CD4-positive, alpha-beta T cell treated with Interleukin-2 at 100 ng/mL for 4 hours (primary cell): ENCODE data around the gene MLLT3.

Source experiments
- DNase-seq: peaks from one replicate; pipeline ENCODE4 v3.0.0-alpha.2; 2020; ENCODE audit warnings: low spot score

MLLT3 gene

GRCh38 chr9:20625003-20625349 lies 2.7 kb upstream of the MLLT3 start:
- DNase-seq: no peak

DNA sequence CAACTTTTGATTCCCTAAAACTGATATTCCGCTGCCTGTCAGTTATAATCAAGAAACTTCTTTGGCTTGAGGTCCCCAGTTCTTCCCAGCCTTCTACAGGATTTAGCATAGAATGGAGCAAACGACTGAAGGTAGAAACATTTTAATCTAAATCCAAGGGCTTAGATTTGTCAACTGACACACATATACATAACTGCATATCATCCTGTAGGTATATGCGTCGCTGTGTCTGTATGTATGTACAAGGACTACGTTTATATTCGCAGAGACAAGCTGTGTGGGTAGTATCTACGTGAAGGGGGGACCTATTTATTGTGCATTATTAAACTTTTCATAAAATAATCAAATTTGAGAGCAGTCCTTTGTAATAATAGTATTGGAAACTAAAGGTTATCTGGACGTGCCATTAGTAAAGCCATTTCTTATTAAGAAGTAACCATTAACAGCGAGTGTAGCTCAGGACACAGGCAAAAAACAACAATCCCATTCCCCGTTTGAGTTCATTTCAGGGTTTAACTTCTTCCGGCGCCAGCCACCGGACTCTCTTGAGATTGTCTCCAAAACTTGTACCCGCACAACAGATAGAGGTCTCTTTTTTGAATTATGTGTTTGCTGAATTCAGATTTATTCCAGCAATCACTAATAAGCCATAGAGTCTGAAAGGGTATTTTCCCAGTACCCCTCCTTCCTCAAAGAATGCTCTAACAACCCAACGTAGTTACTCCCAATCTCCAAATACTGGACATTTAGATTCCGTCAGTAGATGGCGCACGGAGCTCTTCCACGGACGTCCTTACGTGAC lies 2.1 kb upstream of the MLLT3 start:
- peak; percentile 61 for DNase-seq

DNA sequence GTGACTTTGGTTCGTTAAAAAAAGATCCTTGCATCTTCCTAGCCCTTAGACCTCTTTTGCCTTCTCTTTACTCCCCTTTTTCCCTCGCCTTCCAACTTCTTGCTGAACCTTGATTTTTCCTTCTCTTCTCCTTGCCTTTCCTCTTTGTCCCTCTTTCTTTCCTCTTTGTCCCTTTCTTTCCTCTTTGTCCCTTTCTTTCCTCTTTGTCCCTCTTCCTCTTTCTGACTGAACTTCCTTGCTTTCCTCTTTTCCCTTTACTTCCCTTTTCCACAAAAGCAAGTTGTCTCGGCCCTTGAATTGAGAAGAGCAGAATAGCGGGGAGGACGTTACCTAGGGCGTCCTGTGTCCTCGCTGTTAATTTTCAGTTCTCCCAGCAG lies 1.4 kb upstream of the MLLT3 start:
- no peak for DNase-seq

DNA sequence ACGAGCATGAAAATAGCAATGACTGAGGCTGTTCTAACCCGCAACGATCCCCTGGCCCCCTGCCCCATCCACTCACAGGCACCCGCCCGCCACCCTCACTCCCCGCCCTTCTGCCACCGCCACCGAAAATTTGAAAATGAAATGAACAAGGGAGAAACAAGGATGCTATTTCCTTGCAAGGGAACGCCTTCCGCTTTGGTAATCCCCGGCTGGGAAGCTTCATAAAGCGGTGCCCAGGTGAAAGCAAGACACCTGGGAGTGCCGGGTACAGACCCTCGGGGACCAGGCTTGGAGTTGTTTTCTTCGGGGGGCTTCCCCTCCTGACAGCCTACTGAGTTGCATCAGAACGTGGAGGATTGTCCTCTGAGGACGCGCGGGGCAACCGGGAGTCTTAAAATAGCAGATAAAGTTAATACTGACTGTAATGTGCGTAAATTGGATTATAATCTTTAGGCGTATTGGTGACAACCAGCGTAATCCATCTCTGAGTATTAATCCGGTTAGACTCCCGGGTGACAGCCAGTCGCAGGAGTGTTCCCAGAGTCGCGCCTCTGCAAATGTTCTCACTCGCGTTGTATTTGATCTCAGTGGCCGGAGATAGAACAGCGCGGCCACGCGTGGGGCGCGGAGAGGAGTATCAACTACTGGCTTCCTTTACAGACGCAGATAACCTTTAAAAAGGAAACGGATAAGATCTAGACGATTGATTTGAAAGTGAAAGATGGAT lies 885 bp upstream of the MLLT3 start:
- DNase-seq: peak; percentile 72

GRCh38 chr9:20621471-20622329 lies 599 bp downstream of the MLLT3 start:
- DNase-seq: peak; percentile 85

- peak; percentile 56 for DNase-seq
Measured at GRCh38 chr9:20620650-20621470, 1.4 kb downstream of the MLLT3 start.

GRCh38 chr9:20619487-20620200 lies 2.7 kb downstream of the MLLT3 start:
- DNase-seq: no peak

DNA sequence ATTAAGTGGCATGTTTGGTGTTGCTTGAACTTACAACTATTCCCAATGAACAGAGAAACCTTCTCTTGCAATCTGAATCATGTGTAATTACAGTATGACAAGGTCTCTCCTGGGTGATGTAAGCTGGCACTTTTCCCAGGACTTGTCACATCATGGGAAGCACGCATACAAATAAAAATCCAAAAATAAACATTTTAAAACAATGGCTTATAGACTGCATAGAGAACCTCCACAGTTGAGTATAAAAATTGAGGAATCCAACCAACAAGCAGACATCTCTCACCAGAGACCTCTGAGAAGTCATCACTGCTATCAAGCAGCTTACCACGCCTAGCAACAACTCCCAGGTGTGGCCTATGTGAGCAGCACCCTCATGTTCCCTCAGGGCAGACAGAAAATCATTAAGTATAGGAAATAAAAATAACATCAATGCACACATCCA lies 3.9 kb downstream of the MLLT3 start:
- peak; percentile 30 for DNase-seq

GRCh38 chr9:20616808-20617207 lies 5.5 kb downstream of the MLLT3 start:
- DNase-seq: no peak

DNA sequence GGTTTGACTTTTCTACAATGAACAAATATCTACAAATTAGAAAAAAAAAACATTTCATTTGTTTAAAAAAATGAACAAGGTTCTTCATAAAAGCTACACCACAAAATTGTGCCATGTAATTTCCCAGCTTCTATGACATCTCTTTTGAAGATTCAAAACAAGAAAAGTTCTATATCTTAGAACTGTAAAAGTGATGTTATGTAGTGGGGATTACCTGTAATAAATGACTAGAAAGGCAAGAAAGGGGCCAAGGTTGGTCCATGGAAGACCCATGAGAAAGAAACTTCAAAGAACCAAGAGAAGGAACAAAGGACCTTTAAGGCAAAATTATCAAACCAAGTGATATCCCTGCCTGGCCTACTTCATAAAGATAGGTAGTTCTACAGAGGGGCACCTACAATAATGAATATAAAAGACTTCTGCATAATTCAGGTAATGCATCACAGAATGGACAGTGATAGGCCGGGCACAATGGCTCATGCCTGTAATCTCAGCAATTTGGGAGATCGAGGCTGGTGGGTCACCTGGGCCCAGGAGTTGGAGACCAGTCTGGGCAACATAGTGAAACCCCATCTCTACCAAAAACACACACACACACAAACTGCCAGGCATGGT lies 7.6 kb downstream of the MLLT3 start:
- no peak for DNase-seq

DNA sequence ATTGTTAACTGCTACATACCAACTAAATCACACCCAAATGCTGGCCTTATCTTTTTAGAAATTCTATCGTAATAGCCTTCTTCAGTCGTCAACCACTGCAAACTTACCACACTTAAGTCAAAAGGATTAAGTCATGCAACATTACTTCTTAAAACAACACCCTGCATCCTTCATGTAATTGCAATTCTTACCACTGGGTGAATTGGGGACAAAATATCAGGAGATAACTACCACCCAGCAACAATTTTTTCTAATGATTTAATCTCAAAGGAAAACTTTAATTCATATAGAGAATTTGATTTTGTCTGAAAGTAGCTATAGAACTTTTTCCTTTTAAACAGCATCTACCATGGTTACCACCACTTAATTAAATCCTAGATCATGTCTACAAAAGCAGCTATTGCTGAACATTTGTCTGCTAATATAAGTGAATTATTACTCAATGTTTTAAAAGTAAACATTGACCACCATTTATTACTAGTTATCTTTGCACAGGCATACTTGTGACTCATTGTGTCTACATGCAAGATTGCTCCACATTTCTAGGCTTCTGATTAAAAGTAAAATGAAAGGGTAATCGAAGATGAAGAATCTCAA lies 10.5 kb downstream of the MLLT3 start:
- DNase-seq: peak; percentile 23

- DNase-seq: no peak
Measured at GRCh38 chr9:20610591-20610990, 11.7 kb downstream of the MLLT3 start.

GRCh38 chr9:20608582-20608981 lies 13.7 kb downstream of the MLLT3 start:
- DNase-seq: no peak

DNA sequence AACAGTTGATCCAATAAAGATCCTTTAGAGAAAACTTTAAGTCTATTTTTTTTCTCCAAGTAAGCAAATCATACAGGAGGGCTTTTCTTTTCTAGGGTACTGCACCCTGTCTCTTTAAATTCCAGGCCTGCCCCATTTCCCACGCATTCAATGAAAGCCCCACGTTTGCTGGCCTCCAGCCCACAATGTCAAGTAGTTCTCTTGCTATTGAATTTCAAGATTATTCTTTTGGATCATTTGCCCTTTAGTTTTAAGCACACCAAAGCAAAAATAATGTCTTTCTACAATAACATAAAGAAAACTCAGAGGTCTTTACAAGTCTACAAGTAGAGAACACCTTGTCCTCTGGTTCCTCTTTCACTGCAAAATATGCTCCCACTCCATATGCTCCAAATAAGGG lies 15.6 kb downstream of the MLLT3 start:
- DNase-seq: no peak

DNA sequence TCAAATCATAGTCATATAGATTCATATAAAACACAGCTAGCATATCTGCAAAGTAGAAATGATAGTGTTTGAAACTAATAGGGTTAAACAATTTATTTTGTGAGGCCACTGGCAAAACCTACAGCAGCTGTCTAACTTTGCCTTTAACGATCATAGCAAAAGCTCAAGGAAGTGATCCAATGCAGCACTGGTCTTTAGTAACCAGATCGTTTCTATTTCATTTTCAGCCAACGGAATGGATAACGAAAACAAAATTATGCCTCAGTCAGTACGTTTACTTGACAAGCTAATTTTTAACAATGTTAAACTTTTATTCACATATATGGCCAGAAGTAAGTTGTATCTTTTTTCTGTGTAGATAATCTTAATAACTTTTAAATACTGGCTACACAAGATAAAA lies 17.7 kb downstream of the MLLT3 start:
- peak; percentile 22 for DNase-seq

DNA sequence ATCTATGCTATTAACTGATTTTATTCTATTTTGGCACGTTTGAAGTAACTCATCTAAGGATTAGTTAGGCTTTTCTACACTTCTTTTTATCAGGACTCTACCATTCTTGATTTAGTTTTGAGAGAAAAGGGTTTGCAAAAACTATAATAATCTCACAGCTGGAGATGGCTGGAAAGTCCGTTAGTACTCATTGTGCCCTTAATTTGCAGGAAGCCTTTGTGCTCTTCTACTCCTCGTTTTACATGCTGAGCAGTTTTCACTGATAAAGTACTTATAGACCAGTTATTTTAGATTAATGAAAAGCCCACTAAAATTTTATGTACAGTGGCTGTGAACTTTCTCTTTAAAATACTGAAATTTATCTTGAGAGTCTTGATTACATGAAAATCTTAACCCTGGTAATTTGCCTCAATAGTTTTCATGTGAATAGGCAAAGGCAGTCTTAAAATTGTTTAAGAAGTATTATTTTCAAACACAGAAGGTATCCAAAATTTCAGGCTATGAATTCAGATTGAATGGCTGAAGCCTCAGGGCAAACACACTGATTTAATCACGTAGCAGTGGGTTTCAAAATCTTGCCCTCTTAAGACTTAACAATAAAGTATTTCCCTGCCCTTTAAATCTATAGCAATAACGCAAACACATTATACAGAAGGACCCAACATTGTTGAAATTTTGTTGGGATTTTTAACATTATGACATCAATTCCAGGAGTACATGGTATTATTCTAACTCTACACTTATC lies 18.6 kb downstream of the MLLT3 start:
- DNase-seq: no peak

GRCh38 chr9:20601292-20601691 lies 21.0 kb downstream of the MLLT3 start:
- no peak for DNase-seq

GRCh38 chr9:20599195-20599594 lies 23.1 kb downstream of the MLLT3 start:
- DNase-seq: no peak

GRCh38 chr9:20598367-20598766 lies 23.9 kb downstream of the MLLT3 start:
- no peak for DNase-seq

- no peak for DNase-seq
Measured at GRCh38 chr9:20597862-20598261, 24.4 kb downstream of the MLLT3 start.
